GM10266 (cell line): Measurements from ENCODE around the gene MAP4K3.

Source experiments
- DNase-seq: peaks from one replicate; pipeline ENCODE4 v3.0.0; 2012; ENCODE audit errors: extremely low spot score
- TF ChIP-seq, protein P1 (sequence below): IDR thresholded peaks from 2 replicates; pipeline ENCODE4 v1.5.1; 2012; ENCODE audit warnings: mild to moderate bottlenecking, low read depth; ENCODE audit not compliant: control insufficient read depth, insufficient read depth; ENCODE audit errors: missing control alignments

MAP4K3 gene

DNA sequence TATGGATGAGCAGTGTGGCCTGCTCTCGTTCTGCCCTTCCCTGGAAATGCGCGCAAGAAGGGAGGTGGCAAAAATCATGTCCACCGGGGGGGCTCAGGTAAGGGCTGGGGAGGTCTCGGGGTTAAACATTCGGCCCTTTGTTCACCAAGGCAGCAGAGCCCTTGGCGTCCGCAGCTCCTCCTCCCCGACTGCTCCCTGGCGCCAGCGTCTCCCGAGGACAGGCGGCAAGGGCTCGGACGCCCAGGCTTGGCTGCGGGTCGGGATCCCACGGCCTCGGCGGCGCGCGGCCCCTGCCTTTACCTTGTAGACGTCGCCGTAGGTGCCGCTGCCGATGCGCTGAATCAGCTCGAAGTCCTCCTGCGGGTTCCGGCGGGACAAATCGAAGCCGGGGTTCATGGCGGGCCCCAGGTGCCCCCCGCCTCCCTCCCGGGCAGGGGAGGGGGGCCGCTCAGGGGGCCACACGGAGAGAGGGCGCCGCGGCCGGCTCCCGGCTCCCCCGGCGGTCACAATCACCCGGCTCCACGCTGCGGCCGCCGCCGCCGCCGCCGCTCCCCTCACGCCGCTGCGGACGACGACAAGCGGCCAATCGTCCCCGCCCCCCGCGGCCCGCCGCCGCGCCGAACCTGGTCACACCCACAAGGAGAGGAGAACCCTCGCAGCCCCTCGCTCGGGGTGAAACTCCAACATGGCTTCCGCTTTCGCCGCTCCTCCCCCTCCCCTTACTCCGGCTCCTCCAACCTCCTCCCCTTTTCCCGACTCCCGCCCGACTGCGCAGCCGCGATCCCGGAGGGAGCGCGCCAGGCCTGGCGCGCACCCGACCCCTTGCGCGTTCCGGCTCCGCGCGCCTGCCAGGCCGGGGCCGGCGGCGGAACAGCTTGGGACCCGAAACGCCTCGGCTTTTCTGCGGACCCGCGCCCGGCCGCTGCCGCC lies at the start of gene MAP4K3:
Gene MAP4K3 (minus strand): TSS at position 694 of the 930 bp plus-strand sequence. CDS start 298 bp downstream, at position 396.
- DNase-seq: peak; percentile 92
- TF ChIP-seq, protein P1, sequence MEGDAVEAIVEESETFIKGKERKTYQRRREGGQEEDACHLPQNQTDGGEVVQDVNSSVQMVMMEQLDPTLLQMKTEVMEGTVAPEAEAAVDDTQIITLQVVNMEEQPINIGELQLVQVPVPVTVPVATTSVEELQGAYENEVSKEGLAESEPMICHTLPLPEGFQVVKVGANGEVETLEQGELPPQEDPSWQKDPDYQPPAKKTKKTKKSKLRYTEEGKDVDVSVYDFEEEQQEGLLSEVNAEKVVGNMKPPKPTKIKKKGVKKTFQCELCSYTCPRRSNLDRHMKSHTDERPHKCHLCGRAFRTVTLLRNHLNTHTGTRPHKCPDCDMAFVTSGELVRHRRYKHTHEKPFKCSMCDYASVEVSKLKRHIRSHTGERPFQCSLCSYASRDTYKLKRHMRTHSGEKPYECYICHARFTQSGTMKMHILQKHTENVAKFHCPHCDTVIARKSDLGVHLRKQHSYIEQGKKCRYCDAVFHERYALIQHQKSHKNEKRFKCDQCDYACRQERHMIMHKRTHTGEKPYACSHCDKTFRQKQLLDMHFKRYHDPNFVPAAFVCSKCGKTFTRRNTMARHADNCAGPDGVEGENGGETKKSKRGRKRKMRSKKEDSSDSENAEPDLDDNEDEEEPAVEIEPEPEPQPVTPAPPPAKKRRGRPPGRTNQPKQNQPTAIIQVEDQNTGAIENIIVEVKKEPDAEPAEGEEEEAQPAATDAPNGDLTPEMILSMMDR: peak; percentile 5

DNA sequence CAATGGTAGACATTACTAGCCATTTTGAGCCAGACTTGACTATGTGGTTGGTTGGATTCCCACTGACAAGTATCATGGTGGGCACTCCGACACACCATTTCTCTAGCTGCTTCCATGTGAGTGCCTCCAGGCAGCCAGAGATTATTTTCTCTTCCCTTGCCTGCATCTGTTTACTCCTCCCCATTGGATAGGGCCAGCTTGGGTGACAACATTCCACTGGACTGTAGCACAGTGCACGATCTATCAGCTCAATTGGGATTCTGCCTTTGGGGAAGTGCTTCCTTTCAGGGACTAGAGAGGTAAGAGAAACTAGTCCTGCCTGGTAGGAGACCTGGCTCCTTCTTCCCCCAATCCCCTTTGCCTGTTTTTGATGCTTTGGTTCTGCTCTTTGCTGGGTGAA lies 49.0 kb upstream of the MAP4K3 start:
- TF ChIP-seq, protein P1: no peak
- no peak for DNase-seq

DNA sequence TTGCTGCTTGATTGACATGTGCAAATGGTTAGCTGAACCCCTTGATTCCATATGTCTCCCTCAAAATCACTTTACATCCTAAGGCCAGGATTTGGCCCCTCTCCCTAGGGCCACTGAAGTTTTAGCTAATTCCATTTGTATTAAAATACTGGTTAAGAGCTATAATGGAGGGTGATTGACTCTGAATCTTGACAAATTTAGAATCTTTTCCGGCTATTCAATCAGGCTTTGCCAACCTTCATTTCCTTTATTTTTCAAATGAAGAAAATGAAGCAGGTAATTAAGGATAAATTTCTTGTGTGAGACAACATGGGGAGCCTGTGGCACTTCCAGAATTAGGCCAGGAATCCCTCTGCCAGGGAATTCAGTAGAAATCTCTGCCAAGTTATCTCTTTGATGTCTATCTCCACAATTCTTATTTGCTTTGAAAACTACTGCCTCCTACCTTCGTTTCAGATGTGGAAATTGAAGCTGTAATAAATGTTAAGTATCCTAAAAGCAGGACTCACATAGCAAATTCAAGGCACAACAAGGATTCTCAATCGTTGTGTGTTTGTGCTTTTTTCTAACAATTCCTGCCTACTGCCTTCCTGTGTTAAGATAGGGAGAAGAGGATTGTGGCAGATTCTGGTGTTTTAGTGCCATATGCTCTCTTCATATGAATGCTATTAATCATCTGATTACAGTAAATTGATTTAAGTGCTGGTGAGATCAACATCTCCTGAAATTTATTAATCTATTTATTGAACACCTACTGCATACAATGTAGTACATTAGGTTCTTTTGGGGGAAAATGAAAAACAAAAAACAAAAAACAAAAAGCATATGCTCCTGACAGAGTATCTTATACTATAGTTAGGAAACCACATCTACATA lies 47.8 kb upstream of the MAP4K3 start:
- TF ChIP-seq, protein P1: no peak
- DNase-seq: no peak

DNA sequence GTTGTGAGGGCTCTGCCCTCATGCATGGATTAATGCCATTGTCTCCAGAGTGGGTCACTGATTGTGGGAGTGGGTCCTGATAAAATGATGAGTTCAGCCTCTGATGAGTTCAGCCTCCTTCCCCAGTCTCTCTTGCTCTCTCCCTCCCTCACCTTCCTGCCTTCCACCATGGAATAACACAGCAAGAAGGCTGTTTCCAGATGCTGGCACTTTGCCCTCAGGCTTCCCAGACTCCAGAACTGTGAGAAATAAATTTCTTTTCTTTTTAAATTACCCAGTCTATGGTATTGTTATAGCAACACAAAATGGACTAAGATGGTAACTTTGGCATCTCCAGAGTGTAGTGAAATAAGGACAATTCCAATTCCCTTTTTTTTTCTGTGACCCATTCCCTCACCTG lies 47.1 kb upstream of the MAP4K3 start:
- TF ChIP-seq, protein P1: no peak

DNA sequence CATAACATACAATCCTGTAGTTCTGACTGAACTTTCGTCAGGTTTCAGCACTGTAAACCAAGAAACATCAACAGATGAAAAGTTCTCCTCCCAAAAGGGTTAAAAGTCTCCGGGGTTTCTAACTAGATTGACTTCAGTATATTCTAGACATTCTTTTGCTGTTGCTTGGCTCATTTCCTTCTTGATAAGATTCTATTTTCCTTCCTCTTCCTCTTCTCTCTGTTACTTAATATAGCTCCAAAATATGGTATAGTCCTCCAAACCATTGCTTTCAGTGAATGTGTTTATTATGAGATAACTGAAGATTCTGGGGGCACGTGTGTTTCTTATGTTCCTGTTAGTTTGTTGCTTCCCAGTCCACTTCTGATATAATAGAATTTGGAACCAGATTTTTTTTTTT lies 46.4 kb upstream of the MAP4K3 start:
- no peak for DNase-seq
- TF ChIP-seq, protein P1: no peak

More for the DNA sequence above, 47.1 kb upstream of the MAP4K3 start:
- no peak for DNase-seq

DNA sequence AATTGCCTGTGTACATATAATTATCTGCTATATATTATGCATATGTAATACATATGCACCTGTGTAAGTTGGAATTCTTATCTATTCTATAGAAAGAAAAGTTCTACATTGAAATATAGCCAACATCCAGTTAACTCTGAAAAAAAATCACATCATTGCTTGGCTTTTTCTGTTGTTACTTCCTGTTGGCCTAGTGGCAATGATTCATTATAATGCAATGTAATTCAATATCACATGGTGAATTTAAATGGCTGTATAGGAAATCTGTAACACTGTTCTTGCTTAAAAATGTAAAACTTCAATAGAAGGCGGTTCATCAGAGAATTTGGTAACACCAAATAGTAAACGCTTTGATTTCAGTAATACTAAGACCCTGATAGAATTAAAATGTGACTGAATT lies 44.5 kb upstream of the MAP4K3 start:
- TF ChIP-seq, protein P1: no peak
- DNase-seq: no peak

DNA sequence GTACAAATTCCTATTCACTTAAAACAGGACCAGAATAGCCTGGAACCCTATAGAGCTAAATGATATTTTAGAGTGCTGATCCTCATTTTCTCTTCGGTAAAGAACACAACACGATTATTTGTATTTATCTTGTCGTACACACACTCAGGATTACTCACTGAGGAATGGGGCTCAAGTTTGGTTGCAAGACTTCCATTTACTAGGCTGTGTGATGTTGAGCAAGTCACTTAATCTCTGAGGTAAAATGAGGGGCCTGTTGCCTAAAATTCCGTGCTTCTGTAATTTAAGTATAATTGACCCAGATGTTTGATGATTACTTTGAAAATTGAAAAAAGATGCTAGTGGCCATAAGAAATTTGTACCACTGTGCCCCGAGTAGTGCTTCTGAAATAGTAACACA lies 42.6 kb upstream of the MAP4K3 start:
- TF ChIP-seq, protein P1: no peak
- DNase-seq: no peak
